GM19397 (cell line): Measurements from ENCODE around the gene ETV3L.
"Not testable (repeated sequence)": the region's sequence is repeated elsewhere in the genome, so short reads cannot be mapped to it uniquely, and the experiment has no call there.

Experiments
- ATAC-seq: cut with Tn5 transposase; IDR thresholded peaks from one replicate; pipeline ENCODE4 v1.9.1; 2021; ENCODE audit warnings: mild to moderate bottlenecking, moderate library complexity; ENCODE audit not compliant: unreplicated experiment

ETV3L gene

DNA sequence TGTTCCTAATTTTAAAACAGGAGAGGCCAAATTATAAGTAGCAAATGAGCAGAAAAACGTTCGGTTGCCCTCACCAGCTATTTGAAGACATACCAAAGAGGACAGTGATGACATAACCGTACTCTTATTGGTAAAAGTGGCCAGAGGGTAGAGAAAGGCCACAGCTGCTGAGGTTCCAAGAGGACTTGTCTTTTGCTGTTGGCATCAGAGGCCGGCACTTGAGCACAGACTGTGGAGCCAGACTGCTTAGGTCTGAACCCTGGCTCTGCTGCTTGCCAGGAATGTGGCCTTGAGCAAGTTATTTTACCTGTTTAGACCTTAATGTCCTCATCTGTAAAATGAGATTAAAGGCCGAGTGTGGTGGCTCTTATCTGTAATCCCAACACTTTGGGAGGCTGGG lies 14.9 kb downstream of the ETV3L start:
- no peak for ATAC-seq

GRCh38 chr1:157081707-157082106 lies 17.9 kb downstream of the ETV3L start:
- ATAC-seq, result no peak

- no peak for ATAC-seq
Measured at GRCh38 chr1:157080714-157081113, 18.9 kb downstream of the ETV3L start.

DNA sequence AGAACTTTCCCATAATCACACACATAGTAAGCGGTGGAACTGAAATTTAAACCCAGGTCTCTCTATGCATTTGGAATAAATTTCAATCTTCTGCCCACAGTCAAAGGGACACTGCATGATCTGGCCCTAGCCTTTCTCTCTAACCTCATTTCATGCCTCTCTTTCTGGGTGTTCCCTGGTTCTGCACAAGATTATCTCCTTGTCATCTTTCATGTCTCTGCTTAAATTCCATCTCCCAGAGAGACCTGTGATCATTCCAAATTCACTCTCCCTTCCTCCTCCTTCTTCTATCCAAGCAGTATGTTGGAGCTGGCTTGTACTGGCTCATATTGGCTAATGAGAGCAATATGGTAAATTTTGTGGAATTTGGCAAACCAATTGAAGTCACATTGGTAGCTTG lies 22.2 kb downstream of the ETV3L start:
- no peak for ATAC-seq

DNA sequence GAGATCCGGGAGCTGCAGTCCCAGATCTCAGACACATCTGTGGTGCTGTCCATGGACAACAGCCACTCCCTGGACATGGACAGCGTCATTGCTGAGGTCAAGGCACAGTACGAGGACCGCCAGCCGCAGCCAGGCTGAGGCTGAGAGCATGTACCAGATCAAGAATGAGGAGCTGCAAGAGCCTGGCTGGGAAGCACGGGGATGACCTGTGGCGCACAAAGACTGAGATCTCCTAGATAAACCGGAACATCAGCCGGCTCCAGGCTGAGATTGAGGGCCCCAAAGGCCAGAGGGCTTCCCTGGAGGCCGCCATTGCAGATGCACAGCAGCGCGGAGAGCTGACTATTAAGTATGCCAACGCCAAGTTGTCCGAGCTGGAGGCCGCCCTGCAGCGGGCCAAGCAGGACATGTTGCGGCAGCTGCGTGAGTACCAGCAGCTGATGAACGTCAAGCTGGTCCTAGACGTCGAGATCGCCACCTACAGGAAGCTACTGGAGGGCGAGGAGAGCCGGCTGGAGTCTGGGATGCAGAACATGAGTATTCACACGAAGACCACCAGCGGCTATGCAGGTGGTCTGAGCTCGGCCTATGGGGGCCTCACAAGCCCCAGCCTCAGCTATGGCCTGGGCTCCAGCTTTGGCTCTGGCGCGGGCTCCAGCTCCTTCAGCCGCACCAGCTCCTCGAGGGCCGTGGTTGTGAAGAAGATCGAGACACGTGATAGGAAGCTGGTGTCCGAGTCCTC lies 25.5 kb downstream of the ETV3L start:
- ATAC-seq, result no peak

DNA sequence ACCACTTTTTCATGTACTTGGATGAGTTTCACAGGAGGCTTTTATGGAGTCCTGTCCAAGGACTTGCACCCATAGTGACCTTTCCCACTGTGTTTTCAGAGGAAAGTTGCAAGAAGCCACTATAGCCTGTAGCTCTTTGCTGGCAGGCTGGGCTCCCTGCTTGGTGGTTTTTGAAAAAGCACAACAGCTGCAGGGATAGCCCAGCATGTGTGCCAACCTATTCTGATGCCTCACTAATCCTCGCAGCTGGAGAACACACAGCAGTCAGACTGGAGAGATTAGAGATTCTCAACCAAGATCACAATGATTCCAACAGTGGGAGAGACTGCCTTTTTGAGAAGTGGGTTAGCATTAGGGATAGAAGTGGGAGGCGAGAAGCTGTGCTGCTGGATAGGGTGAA lies 30.0 kb downstream of the ETV3L start:
- no peak for ATAC-seq

GRCh38 chr1:157059241-157059640 lies 40.4 kb downstream of the ETV3L start:
- not testable (repeated sequence) for ATAC-seq

DNA sequence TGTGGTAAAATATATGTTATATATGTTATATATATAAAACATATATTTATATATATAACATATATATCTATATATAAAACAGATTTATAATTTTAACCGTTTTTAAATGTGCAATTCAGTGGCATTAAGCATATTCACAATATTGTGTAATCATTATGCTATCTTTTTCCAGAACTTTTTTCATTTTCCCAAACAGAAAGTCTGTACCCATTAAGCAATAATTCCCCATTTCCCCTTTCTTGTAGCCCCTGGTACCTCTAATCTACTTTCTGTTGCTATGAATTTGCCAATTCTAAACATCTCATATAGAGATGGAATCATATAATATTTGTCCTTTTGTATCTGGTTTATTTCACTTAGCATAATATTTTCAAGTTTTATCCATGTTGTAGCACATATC lies 43.3 kb downstream of the ETV3L start:
- no peak for ATAC-seq

DNA sequence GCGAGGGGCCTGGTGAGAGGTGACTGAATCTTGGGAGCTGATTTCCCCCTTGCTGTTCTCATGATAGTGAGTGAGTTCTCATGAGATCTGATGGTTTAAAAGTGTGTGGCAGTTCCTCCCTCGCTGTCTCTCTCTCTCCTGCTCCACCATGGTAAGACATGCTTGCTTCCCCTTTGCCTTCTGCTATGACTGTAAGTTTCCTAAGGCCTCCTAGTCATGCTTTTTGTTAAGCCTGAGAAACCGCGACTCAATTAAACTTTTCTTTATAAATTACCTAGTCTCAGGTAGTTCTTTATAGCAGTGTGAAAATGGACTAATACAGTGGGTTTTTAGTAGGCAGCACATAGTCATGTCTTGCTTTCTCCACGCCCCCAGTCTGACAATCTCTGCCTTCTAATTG lies 43.9 kb downstream of the ETV3L start:
- ATAC-seq, result not testable (repeated sequence)

- no peak for ATAC-seq
Measured at GRCh38 chr1:157050836-157051235, 48.8 kb downstream of the ETV3L start.

DNA sequence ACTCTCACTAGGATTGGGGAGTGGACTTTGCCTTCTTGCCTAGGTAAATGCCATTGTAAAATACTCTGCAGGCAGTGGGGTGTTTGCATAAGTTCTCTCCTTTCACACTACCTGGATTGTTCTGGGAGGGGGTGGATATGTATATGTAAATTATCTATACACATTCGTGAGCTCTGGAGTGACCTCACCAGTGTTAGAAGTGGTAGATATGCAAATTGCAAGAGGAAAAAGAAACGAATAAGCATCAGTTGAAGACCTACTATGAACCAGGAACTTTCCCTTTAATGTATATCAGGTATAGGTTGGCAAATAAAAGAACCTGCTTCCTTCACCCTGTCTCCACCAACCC lies 52.6 kb downstream of the ETV3L start:
- no peak for ATAC-seq

GRCh38 chr1:157045250-157046218 lies 54.1 kb downstream of the ETV3L start, which contains the start of gene ARHGEF11:
Gene ARHGEF11, minus strand, starts transcription at chr1:157045742. Its CDS starts 1,412 bp downstream, at chr1:157044330.
- ATAC-seq, result no peak

- no peak for ATAC-seq
Measured at GRCh38 chr1:157044326-157044725, 55.3 kb downstream of the ETV3L start.

DNA sequence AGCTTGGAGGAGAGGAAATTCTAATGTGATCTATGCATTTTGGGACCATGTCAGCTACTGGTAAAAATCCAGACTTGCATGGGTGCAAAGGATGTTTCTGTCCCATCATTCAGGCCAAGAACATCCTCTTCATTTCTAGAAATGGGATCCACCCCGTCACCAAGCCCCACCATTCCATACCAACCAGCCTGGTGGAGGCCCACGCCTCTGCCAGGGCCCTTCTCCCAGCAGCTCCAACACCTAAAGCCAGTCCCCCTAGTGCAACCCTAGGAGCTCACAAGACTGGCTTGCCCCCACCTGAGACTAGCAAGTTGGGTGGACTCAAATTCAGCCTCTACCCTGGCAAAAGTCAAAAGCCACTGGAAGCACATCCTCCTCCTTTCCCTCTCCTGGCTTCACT lies 55.9 kb downstream of the ETV3L start:
- ATAC-seq, result no peak

GRCh38 chr1:157042846-157043245 lies 56.8 kb downstream of the ETV3L start:
- ATAC-seq, result no peak
